T-helper 22 cell (primary cell): ENCODE data around the gene ADGRG6.
"Not testable (repeated sequence)": the region's sequence is repeated elsewhere in the genome, so short reads cannot be mapped to it uniquely, and the experiment has no call there.

Source experiments
- DNase-seq: peaks from one replicate; pipeline ENCODE4 v3.0.0-alpha.2; 2020; ENCODE audit warnings: low read depth

ADGRG6 gene

GRCh38 chr6:142301651-142302391 is at the start of gene ADGRG6:
ADGRG6 (plus strand) TSS chr6:142302007; CDS start chr6:142302330, 323 bp downstream.
- no peak for DNase-seq

GRCh38 chr6:142254513-142254912 is 47.3 kb upstream of the ADGRG6 start:
- DNase-seq: no peak

- no peak for DNase-seq
Observed at GRCh38 chr6:142255785-142256184, 46.0 kb upstream of the ADGRG6 start.

- no peak for DNase-seq
Observed at GRCh38 chr6:142258305-142258704, 43.5 kb upstream of the ADGRG6 start.

GRCh38 chr6:142258757-142259156 is 43.0 kb upstream of the ADGRG6 start:
- DNase-seq: no peak

GRCh38 chr6:142260748-142261147 is 41.1 kb upstream of the ADGRG6 start:
- no peak for DNase-seq

- DNase-seq: no peak
Observed at GRCh38 chr6:142262231-142262630, 39.6 kb upstream of the ADGRG6 start.

- DNase-seq: no peak
Observed at GRCh38 chr6:142265476-142265875, 36.3 kb upstream of the ADGRG6 start.

- DNase-seq: no peak
Observed at GRCh38 chr6:142266060-142266459, 35.7 kb upstream of the ADGRG6 start.

- no peak for DNase-seq
Observed at GRCh38 chr6:142271476-142271875, 30.3 kb upstream of the ADGRG6 start.

- DNase-seq: no peak
Observed at GRCh38 chr6:142274656-142275055, 27.2 kb upstream of the ADGRG6 start.

- DNase-seq: no peak
Observed at GRCh38 chr6:142275236-142276006, 26.4 kb upstream of the ADGRG6 start.

- DNase-seq: no peak
Observed at GRCh38 chr6:142276256-142276655, 25.6 kb upstream of the ADGRG6 start.

GRCh38 chr6:142279350-142280180 is 22.2 kb upstream of the ADGRG6 start:
- DNase-seq: no peak

GRCh38 chr6:142280265-142280664 is 21.5 kb upstream of the ADGRG6 start:
- no peak for DNase-seq

GRCh38 chr6:142280927-142281326 is 20.9 kb upstream of the ADGRG6 start:
- DNase-seq: no peak

- not testable (repeated sequence) for DNase-seq
Observed at GRCh38 chr6:142283138-142283537, 18.7 kb upstream of the ADGRG6 start.

GRCh38 chr6:142284419-142284818 is 17.4 kb upstream of the ADGRG6 start:
- no peak for DNase-seq

GRCh38 chr6:142285235-142286087 is 16.3 kb upstream of the ADGRG6 start:
- DNase-seq: no peak

- DNase-seq: no peak
Observed at GRCh38 chr6:142286088-142286409, 15.8 kb upstream of the ADGRG6 start.

GRCh38 chr6:142289687-142290086 is 12.1 kb upstream of the ADGRG6 start:
- no peak for DNase-seq

- no peak for DNase-seq
Observed at GRCh38 chr6:142290851-142291250, 11.0 kb upstream of the ADGRG6 start.
